GM12878 (cell line): Measurements from ENCODE around the gene PLD3. TPM values are rescaled to one million over a fixed set of nuclear protein-coding genes. Genes with fewer than 3 reads are reported as not detected.

Source experiments
- ATAC-seq: fragments of 200-7000 bp; cut with Tn5 transposase; 3 replicates; pipeline ENCODE4 v1.9.1; 2020; ENCODE audit warnings: mild to moderate bottlenecking, moderate library complexity
- BruUV-seq: library from RNA; stranded (reverse); fragments of 400-500 nt; replicated peaks from 2 replicates; lab custom pipeline; 2021; lab: Mats Ljungman, UMichigan
- CTCF ChIA-PET: fragments of 300-600 bp; sonication (Branson Sonifier 250); formaldehyde crosslinking; extraction: SDS; loops from one replicate; lab custom pipeline; 2021; ENCODE audit warnings: inconsistent platforms; lab: Yijun Ruan, JAX
- POLR2A ChIA-PET: fragments of 350-600 bp; formaldehyde crosslinking; extraction: SDS; loops from one replicate; lab custom pipeline; 2021; ENCODE audit warnings: inconsistent platforms; lab: Charles Lee
- RAD21 ChIA-PET: fragments of 300-600 bp; sonication (Branson Sonifier 250); formaldehyde crosslinking; loops from one replicate; lab custom pipeline; 2023; ENCODE audit warnings: antibody characterized with exemption; ENCODE audit not compliant: unreplicated experiment; lab: Charles Lee
- SMC1A ChIA-PET: fragments of 300-600 bp; sonication (Branson Sonifier 250); formaldehyde crosslinking; loops from one replicate; lab custom pipeline; 2023; ENCODE audit not compliant: unreplicated experiment, uncharacterized antibody; lab: Charles Lee
- DNase-seq: peaks from one replicate; pipeline ENCODE4 v3.0.0-alpha.2; 2011; ENCODE audit warnings: low read depth, low spot score
- FAIRE-seq: peaks from 3 replicates; lab custom pipeline; 2011; peaks lifted over from hg19 to GRCh38; lab: Jason Lieb, UNC
- H2AFZ ChIP-seq: 2 replicates; pipeline ENCODE4 v1.6.0; 2011; ENCODE audit warnings: low read depth, low read length, control low read depth; ENCODE audit not compliant: control insufficient read depth
- H3K27ac ChIP-seq: 2 replicates; pipeline ENCODE4 v1.5.1; 2011; ENCODE audit warnings: control low read depth; ENCODE audit not compliant: control insufficient read depth, insufficient read depth
- H3K27me3 ChIP-seq, 2 experiments: replicated peaks in 1 of 2; 2 replicates each; pipeline versions ENCODE4 v1.6.0 to v1.6.1; 2011; ENCODE audit warnings: low read length in 1 of 2; ENCODE audit not compliant: control insufficient read depth in 2 of 2, insufficient read depth in 2 of 2
- H3K36me3 ChIP-seq, 2 experiments: 2 replicates each; pipeline ENCODE4 v1.5.1; 2011; ENCODE audit warnings: low read length in 1 of 2; ENCODE audit not compliant: control insufficient read depth in 2 of 2, insufficient read depth in 2 of 2
- H3K4me1 ChIP-seq: 2 replicates; pipeline ENCODE4 v1.6.1; 2011; ENCODE audit warnings: mild to moderate bottlenecking, low read length, moderate library complexity, mixed read lengths; ENCODE audit not compliant: control insufficient read depth, insufficient read depth
- H3K4me2 ChIP-seq: 2 replicates; pipeline ENCODE4 v1.6.0; 2011; ENCODE audit warnings: control low read depth; ENCODE audit not compliant: control insufficient read depth, insufficient read depth
- H3K4me3 ChIP-seq: fragments of 200-600 bp; sonication (generic); 2 replicates; pipeline ENCODE4 v1.5.1; 2016
- H3K79me2 ChIP-seq: 2 replicates; pipeline ENCODE4 v1.6.0; 2011; ENCODE audit warnings: low read length; ENCODE audit not compliant: control insufficient read depth, insufficient read depth
- H3K9ac ChIP-seq: 2 replicates; pipeline ENCODE4 v1.8.0; 2011; ENCODE audit warnings: low read length, control low read depth, mixed read lengths; ENCODE audit not compliant: control insufficient read depth, insufficient read depth
- H3K9me3 ChIP-seq: replicated peaks from 3 replicates; pipeline ENCODE4 v1.5.1; 2011; ENCODE audit warnings: mild to moderate bottlenecking, low read length; ENCODE audit not compliant: control insufficient read depth, insufficient read depth
- H4K20me1 ChIP-seq: 2 replicates; pipeline ENCODE4 v1.6.0; 2011; ENCODE audit not compliant: control insufficient read depth, insufficient read depth
- E2F4 ChIP-seq: IDR thresholded peaks from 2 replicates; pipeline ENCODE4 v1.6.1; 2012; ENCODE audit warnings: low read depth, low read length, improper control_type of control experiment
- EP300 ChIP-seq, 2 experiments: fragments of 150-350 bp in 1 of 2; IDR thresholded peaks; 2 replicates each; pipeline ENCODE4 v1.6.1; 2011 to 2012; ENCODE audit warnings: low read depth in 2 of 2, low read length in 2 of 2, borderline replicate concordance in 1 of 2, improper control_type of control experiment in 1 of 2, inconsistent platforms in 1 of 2; ENCODE audit not compliant: control insufficient read depth in 1 of 2
- ESRRA ChIP-seq: IDR thresholded peaks from 2 replicates; pipeline ENCODE4 v1.6.1; 2012; ENCODE audit warnings: mild to moderate bottlenecking, low read length, improper control_type of control experiment
- HCFC1 ChIP-seq: fragments of 150-350 bp; IDR thresholded peaks from 2 replicates; pipeline ENCODE4 v1.6.1; 2014; ENCODE audit warnings: low read length
- MYC ChIP-seq: IDR thresholded peaks from 2 replicates; pipeline ENCODE4 v1.6.1; 2011; ENCODE audit warnings: mild to moderate bottlenecking, low read length, moderate library complexity, inconsistent platforms; ENCODE audit not compliant: insufficient read depth, insufficient replicate concordance, insufficient read length, severe bottlenecking
- PKNOX1 ChIP-seq: fragments of 450-650 bp; IDR thresholded peaks from 2 replicates; pipeline ENCODE4 v1.6.1; 2016; ENCODE audit warnings: mild to moderate bottlenecking
- SMAD1 ChIP-seq: fragments of 450-650 bp; IDR thresholded peaks from 2 replicates; pipeline ENCODE4 v1.6.1; 2018; ENCODE audit warnings: mild to moderate bottlenecking, low read depth; ENCODE audit not compliant: partially characterized antibody
- STAT1 ChIP-seq: fragments of 450-650 bp; conservative IDR thresholded peaks from 2 replicates; pipeline ENCODE4 v1.6.1; 2014; ENCODE audit warnings: antibody characterized with exemption, mild to moderate bottlenecking
- ZNF24 ChIP-seq: fragments of 450-650 bp; IDR thresholded peaks from 2 replicates; pipeline ENCODE4 v1.6.1; 2017; ENCODE audit warnings: antibody characterized with exemption, mild to moderate bottlenecking
- WGBS: methylation state at CpG from one replicate; pipeline ENCODE4 v1.1.6; 2016; ENCODE audit warnings: low lambda C conversion rate; ENCODE audit not compliant: insufficient replicate concordance, insufficient coverage; ENCODE audit errors: missing lambda C conversion rate; 5-methylcytosine and 5-hydroxymethylcytosine counted together
- in situ Hi-C: fragments of 300-500 bp; cut with MboI; formaldehyde crosslinking; loops from 9 replicates; pipeline ENCODE4 v1.14.3; 2018; ENCODE audit warnings: mixed read lengths
- intact Hi-C: fragments of 100-400 bp; cut with micrococcal nuclease; formaldehyde crosslinking; loops from one replicate; pipeline ENCODE4 v1.14.2; 2022; ENCODE audit not compliant: unreplicated experiment
- polyA plus RNA-seq, 11 experiments: library from polyadenylated mRNA; depleted of rRNA in 4 of 11; unstranded in 6 of 11; stranded (reverse) in 5 of 11; fragments of >200 nt; fragmentation: Nextera tagmentation in 4 of 11; fragmentation: Illumina TruSeq in 1 of 11; extraction: Ambion mirVana in 4 of 11; extraction: Trizol in 1 of 11; gene quantifications; 1 replicate in 1 of 11; 2 replicates in 10 of 11; pipeline versions ENCODE4 v1.2.1 to v1.2.3, GENCODE V29; 2011 to 2016; ENCODE audit warnings: inconsistent platforms in 2 of 11, missing spikeins in 2 of 11, low read depth in 1 of 11
- total RNA-seq, 4 experiments: library from RNA; depleted of rRNA in 3 of 4; stranded (reverse); fragments of >200 nt in 3 of 4; fragmentation: Illumina TruSeq in 1 of 4; extraction: Trizol in 1 of 4; gene quantifications; 2 replicates each; pipeline versions ENCODE4 v1.2.1 to v1.2.3, GENCODE V29; 2013 to 2021
- TF ChIP-seq, protein P1 (sequence below): fragments of 450-650 bp; IDR thresholded peaks from 2 replicates; pipeline ENCODE4 v1.6.1; 2018; ENCODE audit warnings: borderline replicate concordance, mild to moderate bottlenecking; ENCODE audit not compliant: partially characterized antibody
- TF ChIP-seq, protein P2 (sequence below): IDR thresholded peaks from 2 replicates; pipeline ENCODE4 v1.6.1; 2012; ENCODE audit warnings: low read depth, low read length, improper control_type of control experiment

The PLD3 gene
- total and polyA plus RNA-seq, 10 of the 15 experiments (the other 5 are each of a cell fraction or from before 2014, with no cell fraction given) = 1.3 to 134 (median 72.7) TPM

DNA sequence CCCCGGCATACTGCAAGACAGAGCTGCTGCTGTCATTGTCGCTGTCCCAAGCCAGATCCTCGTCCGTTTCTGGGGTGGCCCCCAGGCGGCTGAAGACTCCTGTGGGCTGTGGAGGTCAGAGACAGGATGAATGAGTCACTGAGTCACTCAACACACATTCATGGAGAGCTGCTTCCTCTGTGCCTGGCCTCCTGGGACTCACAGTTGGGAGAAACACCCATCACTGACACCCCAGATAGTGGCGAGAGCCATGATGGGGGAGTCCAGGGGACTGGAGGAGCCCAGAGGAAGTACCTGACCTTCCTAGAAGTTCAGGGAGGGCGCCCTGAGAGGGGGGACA is 26.3 kb upstream of the PLD3 start (continued):
- TF ChIP-seq ESRRA = no peak
- no peak for TF ChIP-seq MYC
- no peak for TF ChIP-seq E2F4

GRCh38 chr19:40322951-40323615 is 25.4 kb upstream of the PLD3 start:
- no peak overlapping the region for H3K4me2 ChIP-seq
- ATAC-seq (no peak), FAIRE-seq (no peak), DNase-seq (no peak)
- peaks cover 23 to 29% of the 10 kb centered on the region in 2 experiments; a peak in 3 of 4 replicates for H3K36me3 ChIP-seq
- BruUV-seq = no TSS peak
- no peaks in the 10 kb centered on the region for H4K20me1 ChIP-seq
- no peaks in the 10 kb centered on the region for H3K79me2 ChIP-seq
- no peak overlapping the region for H3K4me3 ChIP-seq
- ChIA-PET RAD21 (no interaction called here), SMC1A (no interaction called here), CTCF (interaction anchor here (0.8 kb wide), 1 partner anchor 9 kb away, joined by 3 read pairs; no protein-coding TSS in a partner anchor), POLR2A (no interaction called here)
- H3K4me1 ChIP-seq = no peaks in the 10 kb centered on the region
- no peaks in the 10 kb centered on the region for H3K27me3 ChIP-seq
- intact Hi-C loops (no loop called here), in situ Hi-C loops (no loop called here)
- H3K9ac ChIP-seq = no peak overlapping the region
- H3K27ac ChIP-seq = no peak overlapping the region
- no peaks in the 10 kb centered on the region for H3K9me3 ChIP-seq
- 89% methylated on average over 15 of the region's 15 CpGs for WGBS
- no peak overlapping the region for H2AFZ ChIP-seq
- TF ChIP-seq EP300 (IDR thresholded peaks at IDR 0.05; ENCODE audit: borderline replicate concordance in 1 of 2, control insufficient read depth in 1 of 2, low read depth in 2 of 2, low read length in 2 of 2) = no peak
- TF ChIP-seq SMAD1 = no peak
- TF ChIP-seq PKNOX1 = no peak
- no peak for TF ChIP-seq STAT1
- TF ChIP-seq HCFC1 = no peak
- no peak for TF ChIP-seq ZNF24
- TF ChIP-seq, protein P1, sequence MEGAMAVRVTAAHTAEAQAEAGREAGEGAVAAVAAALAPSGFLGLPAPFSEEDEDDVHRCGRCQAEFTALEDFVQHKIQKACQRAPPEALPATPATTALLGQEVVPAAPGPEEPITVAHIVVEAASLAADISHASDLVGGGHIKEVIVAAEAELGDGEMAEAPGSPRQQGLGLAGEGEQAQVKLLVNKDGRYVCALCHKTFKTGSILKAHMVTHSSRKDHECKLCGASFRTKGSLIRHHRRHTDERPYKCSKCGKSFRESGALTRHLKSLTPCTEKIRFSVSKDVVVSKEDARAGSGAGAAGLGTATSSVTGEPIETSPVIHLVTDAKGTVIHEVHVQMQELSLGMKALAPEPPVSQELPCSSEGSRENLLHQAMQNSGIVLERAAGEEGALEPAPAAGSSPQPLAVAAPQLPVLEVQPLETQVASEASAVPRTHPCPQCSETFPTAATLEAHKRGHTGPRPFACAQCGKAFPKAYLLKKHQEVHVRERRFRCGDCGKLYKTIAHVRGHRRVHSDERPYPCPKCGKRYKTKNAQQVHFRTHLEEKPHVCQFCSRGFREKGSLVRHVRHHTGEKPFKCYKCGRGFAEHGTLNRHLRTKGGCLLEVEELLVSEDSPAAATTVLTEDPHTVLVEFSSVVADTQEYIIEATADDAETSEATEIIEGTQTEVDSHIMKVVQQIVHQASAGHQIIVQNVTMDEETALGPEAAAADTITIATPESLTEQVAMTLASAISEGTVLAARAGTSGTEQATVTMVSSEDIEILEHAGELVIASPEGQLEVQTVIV = no peak
- TF ChIP-seq, protein P2, sequence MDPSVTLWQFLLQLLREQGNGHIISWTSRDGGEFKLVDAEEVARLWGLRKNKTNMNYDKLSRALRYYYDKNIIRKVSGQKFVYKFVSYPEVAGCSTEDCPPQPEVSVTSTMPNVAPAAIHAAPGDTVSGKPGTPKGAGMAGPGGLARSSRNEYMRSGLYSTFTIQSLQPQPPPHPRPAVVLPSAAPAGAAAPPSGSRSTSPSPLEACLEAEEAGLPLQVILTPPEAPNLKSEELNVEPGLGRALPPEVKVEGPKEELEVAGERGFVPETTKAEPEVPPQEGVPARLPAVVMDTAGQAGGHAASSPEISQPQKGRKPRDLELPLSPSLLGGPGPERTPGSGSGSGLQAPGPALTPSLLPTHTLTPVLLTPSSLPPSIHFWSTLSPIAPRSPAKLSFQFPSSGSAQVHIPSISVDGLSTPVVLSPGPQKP = no peak
- TF ChIP-seq ESRRA = no peak
